Fibroblast of skin of left quadriceps (primary cell): Measurements from ENCODE around the gene PER2.

Experiments
- DNase-seq, 2 experiments: peaks; one replicate each; pipeline ENCODE4 v3.0.0-alpha.2; 2013; ENCODE audit warnings: low read depth in 2 of 2

The PER2 gene

DNA sequence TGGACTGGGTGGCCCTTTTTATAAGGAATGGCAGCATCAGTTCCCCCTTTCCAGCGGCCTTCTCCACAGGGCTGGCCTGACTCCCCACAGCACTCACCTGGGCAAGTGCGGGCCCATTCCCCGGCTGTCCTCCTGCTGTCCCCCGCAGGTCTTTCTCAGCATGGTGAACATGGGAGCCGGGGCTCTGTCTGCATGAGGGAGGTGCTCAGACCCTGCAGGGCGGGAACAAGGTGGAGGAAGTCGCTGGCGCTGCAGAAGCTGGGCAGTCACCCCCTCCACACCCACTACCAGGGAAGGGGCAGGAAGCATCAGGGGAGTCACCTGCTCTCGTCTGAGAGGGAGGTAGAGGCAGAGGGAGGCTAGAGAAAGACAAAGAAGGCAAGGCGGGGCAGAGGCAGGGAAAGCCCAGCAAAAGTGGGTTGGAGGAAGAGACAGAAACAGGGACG lies 60.8 kb downstream of the PER2 start:
- no peak for DNase-seq

DNA sequence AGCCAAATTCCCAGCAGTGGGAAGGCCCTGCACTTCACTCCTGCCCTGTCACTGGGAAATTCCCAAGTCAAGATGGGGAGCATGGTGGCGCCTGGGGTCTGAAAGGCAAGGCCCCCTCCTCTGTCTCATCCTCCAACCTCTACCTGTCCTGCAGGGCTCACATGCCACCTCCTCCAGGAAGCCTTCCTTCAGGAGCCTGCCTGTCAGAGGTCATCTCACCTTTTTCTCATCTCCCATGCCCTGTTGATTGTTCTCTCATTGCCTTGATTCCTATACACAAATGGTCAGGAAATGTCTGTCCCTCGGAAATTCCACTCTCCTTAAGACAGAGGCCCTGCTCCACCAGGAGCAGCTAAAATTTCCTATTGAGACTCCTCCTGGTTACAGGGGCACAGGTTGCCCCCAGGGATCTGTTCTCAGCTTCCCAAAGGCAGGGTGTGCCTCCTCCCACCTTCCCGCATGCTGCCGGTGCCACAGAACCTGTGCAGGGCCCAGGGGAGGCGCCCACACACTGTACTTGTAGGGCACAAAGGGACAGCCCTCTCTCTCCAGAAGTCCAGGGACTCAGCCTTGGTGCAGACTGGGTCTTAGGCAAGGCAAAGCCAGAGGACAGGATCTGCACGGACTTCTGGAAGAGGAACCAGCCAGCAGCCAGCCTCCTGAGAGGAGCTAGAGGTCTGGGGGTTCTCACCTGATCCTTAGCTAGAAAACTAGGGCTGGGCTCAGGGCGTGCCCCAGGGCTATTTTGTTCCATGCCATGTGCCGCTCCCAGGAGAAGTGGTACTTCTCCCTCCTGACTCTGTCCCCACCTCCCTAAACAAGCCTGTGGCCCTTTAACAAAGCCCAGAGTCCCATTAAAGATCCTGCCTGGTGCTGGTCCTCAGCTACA lies 61.5 kb downstream of the PER2 start:
- DNase-seq, result no peak

DNA sequence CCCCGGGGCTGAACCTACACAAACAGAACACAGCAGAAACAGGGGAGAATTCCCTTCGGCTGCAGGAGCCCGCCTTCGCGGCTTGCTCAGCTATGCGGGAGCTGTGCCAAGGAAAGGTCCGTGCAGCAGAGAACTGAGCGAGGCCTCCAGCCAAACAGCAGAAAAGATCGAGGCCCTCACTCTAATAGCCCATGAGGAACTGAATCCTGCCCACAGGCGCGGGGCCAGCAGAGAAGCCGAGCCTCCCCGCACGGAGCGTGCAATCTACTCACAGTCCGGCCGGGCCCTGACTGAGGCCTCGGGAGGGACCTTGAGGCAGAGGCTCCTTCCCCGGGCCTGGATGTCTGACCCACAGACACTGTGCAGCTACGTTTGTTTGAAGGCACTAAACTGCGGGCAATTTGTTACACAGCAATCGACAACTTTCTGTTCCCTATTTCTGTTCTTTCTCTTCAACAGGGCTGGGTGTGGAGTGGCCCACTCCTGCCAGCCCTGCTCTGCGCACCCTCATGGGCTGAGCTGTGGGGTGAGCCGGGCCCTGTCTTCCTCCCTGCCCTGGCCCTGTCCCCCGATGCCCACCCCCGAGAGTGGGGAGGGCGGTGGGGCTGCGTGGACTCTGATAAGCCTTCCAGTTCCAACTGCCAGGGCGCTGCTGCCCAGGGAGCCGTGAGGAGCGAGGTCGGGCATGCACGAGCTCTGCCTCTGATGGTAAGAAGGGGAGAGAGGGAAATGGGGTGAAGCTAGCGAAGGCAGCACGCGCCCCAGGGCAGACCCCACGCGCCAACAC lies 62.3 kb downstream of the PER2 start:
- peak in 1 of 2 experiments; percentile 24 for DNase-seq

DNA sequence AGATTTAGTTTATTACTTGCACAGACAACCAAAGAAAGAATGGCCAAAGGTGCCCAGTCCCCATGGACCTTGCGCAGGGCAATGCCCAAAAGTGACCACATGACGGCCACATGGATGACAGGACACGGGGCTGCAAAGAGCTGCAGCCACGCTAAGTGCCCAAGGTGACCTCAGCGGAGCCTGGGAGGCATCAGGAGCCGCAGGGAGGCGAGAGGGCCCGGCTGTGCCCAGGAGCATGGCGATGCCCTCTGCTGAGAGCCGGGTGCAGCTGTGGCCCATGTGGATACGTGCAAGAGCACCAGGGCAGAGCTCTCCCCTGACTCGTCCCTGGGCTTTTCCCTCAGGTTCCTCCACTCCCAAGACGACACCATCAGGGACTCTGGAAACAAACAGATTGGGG lies 63.3 kb downstream of the PER2 start:
- no peak for DNase-seq

DNA sequence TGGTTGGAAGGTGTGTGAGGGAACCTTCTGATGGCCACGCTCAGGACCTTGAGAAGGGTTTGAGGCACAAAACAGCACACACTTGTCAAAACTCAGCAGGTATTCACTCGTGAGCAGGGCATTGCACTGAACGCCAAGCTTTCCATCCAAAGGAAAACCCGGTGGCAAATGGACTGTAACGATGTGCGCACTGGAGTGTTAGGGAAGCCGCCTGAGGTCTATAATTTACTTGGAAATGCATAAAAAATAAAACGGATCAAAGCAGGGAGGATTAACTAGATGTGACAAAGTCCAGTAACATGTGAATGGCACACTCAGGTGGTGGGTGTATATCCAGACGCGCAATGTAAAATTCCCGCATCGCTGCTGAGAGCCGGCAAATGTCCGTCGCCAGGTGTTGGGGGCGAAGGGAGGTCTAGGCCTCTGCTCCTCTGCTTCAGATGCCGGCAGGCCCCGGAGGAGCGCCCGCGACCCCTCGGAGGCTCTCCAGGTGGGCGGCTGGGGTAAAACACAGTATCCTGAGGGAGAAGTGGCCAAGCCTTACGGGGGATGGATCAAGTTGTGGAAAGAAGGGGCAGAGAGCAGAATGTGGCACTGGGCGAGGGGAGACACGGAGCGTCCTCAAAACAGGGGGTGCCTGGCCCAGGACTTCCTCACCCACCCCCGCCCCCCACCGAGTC lies 63.9 kb downstream of the PER2 start:
- DNase-seq, result no peak

GRCh38 chr2:238220892-238221521 lies 67.4 kb downstream of the PER2 start:
- no peak for DNase-seq

- no peak for DNase-seq
Measured at GRCh38 chr2:238220274-238220891, 68.0 kb downstream of the PER2 start.

- DNase-seq, result no peak
Measured at GRCh38 chr2:238216651-238217184, 71.7 kb downstream of the PER2 start.

- DNase-seq, result no peak
Measured at GRCh38 chr2:238207006-238207405, 81.4 kb downstream of the PER2 start.

GRCh38 chr2:238203973-238204683 lies 84.3 kb downstream of the PER2 start:
- DNase-seq, result no peak

GRCh38 chr2:238203094-238203972 lies 85.1 kb downstream of the PER2 start, which contains the start of gene ILKAP:
Gene ILKAP, minus strand, starts transcription at chr2:238203695. Its CDS starts 142 bp downstream, at chr2:238203553.
- DNase-seq, result peak; percentile 56 to 58

DNA sequence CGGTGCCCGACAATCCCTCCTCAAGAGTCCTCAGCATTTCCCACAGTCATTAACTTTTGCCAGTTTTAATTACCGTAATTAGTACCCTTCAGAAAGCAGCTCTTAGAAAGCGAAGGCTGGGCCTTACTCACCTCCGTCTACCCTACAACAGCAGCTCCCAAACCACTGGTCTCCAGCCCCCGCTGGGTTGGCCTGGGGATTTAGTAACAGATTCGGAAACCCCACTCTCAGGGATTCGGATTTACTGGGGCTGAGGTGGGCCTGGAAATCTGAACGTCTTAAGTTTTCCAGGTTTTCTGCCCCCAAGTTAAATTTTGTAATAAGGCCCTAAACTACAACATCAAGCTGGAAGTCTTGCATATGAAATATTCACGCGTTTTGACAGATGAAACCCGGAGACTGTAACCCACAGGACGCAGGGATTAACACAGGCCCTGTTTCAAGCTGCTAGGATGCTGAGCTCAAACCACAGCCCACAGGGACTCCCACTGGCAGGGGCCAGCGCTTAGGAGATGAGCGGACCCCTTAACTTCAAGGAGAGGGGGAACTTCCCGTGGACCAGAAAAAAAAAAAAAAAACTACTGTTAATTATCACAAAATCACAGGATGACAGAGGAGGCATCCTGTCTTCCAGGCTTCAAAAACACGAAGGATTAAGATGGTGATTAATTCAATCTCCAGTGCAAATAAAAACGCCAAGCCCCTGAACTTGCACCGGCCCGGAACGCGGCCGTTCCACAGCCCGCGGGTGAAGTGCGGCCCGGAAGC lies 85.9 kb downstream of the PER2 start:
- DNase-seq, result no peak
